ENCODE data around the gene EIF2S3.

Gene EIF2S3

DNA sequence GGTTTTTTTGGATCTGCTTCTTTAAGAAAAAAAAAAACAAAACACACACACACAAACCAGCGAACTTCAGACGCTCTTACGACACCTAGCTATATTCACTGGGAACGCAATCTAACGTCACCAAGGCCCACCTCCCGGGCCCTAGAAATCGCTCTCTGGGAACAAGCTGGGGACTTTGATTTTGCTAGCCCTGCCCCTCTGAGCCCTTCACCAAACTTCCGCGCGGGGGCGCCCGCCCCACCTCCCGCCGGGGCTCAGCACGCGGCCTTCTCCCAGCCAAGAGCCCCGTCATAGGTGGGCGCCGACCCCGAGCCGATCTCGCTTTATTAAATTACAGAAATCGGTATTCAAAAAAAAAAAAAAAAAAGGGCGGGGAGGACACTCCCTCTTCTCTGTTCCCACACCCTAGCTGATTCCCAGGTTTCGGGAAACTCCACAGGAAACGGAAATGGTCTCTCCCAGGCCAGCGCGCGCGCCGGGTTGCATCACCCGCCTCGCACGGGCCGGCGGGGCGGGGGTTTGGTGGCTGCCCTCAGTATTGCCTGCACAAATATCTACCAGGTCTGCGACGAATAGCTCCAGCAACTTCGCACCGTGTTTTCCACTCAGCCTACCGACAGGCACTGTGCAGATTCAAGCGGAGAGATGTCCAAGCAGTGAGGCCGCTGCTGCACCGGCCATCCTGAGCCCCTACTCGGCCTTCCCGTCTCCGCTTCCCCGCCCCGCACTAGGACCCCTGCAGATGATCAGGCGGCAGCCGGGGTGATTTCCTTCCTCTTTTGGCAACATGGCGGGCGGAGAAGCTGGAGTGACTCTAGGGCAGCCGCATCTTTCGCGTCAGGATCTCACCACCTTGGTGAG lies at the start of gene EIF2S3:
EIF2S3 (plus strand) TSS at position 775 of the 861 bp plus-strand sequence; CDS start at position 788, 13 bp downstream.
- TF ChIP-seq, protein P1, sequence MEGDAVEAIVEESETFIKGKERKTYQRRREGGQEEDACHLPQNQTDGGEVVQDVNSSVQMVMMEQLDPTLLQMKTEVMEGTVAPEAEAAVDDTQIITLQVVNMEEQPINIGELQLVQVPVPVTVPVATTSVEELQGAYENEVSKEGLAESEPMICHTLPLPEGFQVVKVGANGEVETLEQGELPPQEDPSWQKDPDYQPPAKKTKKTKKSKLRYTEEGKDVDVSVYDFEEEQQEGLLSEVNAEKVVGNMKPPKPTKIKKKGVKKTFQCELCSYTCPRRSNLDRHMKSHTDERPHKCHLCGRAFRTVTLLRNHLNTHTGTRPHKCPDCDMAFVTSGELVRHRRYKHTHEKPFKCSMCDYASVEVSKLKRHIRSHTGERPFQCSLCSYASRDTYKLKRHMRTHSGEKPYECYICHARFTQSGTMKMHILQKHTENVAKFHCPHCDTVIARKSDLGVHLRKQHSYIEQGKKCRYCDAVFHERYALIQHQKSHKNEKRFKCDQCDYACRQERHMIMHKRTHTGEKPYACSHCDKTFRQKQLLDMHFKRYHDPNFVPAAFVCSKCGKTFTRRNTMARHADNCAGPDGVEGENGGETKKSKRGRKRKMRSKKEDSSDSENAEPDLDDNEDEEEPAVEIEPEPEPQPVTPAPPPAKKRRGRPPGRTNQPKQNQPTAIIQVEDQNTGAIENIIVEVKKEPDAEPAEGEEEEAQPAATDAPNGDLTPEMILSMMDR (conservative IDR thresholded peaks at IDR 0.05; ENCODE audit: low read depth, low read length): peak; percentile 52
- peak; percentile 97 for DNase-seq (ENCODE audit: low read depth)
- no peak within 1 kb of the TSS for H3K4me3 ChIP-seq (ENCODE audit: low read depth, low read length)

DNA sequence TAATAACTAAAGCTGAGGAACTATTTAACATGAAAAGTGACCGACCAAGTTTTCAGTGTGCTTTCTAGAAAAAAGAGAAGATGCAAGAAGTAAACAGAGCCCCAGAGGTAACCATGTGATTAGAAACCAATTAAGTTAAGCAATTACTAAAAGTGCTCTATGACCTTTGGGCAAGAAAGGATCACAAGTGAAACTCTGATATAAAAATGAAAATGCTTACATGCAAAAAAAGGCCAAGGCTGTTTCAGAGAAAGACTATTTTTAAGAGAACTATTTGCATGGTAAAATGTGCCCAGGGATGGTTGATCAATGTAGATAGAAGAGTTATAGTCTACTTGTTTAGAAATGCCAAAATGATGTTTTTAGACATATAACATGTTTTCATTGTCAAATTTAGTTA lies 49.7 kb upstream of the EIF2S3 start:
- H3K4me3 ChIP-seq (ENCODE audit: low read depth, low read length): no peak overlapping the region
- TF ChIP-seq, protein P1 (conservative IDR thresholded peaks at IDR 0.05; ENCODE audit: low read depth, low read length): no peak
- no peak for DNase-seq (ENCODE audit: low read depth)

DNA sequence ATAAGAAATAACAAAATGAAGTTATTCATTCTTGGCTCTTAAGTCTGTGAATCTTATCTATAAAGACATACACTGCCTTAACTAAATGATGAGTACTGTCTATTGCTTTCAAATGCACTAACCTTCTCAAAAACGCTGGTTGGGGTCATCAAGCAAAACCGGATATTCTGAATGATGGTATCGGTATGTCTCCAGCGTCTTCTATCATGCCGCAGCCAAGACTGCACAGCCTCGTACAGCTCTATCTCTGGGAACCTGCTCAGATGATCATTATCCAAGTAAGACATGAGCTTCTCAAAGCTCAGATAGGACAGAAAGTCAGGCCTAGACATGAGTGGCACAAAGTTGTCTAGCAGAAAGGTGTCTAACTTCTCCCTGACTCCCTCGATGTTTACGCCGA lies 48.9 kb upstream of the EIF2S3 start:
- no peak overlapping the region for H3K4me3 ChIP-seq (ENCODE audit: low read depth, low read length)
- DNase-seq (ENCODE audit: low read depth): no peak
- TF ChIP-seq, protein P1 (conservative IDR thresholded peaks at IDR 0.05; ENCODE audit: low read depth, low read length): no peak

DNA sequence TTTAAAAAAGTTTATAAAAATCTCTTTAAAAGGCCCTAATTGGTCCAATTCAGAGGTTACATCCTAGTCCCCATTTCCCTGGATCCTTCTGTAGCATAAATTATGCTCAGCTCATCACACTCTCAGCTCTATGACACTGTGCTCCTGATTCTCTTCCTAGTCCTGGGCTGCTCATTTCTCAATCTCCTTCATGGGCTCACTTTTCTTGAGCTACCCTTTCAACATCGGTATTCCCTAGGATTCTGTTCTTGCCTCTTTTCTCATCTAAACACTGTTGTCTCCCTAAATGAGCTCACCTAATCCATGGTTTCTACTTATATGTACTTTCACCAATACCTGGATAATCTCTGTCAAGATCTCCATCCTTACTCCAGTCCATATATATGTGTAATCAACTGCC lies 42.5 kb upstream of the EIF2S3 start:
- TF ChIP-seq, protein P1 (conservative IDR thresholded peaks at IDR 0.05; ENCODE audit: low read depth, low read length): no peak
- H3K4me3 ChIP-seq (ENCODE audit: low read depth, low read length): no peak overlapping the region
- DNase-seq (ENCODE audit: low read depth): no peak

DNA sequence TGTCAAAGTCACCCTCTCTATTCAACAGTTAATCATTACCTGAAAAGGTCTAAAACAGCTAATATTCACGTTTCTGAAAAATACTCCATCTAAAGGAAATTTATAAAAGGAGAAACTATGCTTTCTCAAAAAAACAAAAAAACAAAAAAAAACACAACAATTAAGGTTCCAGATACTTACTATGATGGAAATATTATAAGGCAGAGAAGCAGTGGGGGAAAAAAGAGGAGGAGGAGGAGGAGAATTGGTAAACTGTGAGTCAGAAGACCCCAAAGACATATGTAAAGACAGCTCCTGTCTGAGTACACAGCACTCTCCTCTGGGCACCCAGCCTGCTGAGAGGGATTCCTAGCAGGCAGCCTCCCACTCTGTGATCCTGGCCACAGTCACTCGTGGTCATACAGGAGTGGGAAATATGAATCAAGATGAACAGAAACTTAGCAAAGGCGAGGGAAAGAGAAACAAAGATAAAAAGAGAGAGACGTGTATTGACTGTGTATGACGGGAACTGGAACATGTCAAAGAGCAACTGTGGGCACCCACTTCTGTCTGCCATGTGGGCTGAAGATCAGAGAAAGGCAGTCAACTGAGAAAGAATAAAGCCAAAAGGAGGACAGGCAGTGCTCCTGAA lies 40.3 kb upstream of the EIF2S3 start:
- H3K4me3 ChIP-seq (ENCODE audit: low read depth, low read length): no peak overlapping the region
- TF ChIP-seq, protein P1 (conservative IDR thresholded peaks at IDR 0.05; ENCODE audit: low read depth, low read length): no peak
- no peak for DNase-seq (ENCODE audit: low read depth)

DNA sequence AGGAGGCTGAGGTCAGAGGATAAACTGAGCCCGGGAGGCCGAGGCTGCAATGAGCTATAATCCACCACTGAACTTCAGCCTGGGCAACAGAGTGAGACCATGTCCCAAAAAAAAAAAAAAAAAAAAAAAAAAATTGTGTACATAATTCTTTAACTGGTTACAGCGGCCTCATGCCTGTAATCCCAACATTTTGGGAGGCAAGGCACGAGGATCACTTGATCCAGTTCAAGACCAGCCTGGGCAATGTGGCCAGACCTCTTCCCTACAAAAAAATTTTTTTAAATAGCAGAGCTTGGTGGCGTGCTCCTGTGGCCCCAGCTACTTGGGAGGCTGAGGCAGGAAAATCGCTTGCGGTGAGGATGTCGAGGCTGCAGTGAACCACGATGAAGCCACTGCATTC lies 37.1 kb upstream of the EIF2S3 start:
- TF ChIP-seq, protein P1 (conservative IDR thresholded peaks at IDR 0.05; ENCODE audit: low read depth, low read length): no peak
- no peak overlapping the region for H3K4me3 ChIP-seq (ENCODE audit: low read depth, low read length)

More for the DNA sequence above, 37.1 kb upstream of the EIF2S3 start:
- DNase-seq (ENCODE audit: low read depth): no peak
